Endodermal cell (in vitro differentiated cells): ENCODE results near the gene PDE3A. TPM values are rescaled to one million over a fixed set of nuclear protein-coding genes. Genes with fewer than 3 reads are reported as not detected.

ENCODE experiments used
- DNase-seq: peaks from one replicate; pipeline ENCODE4 v3.0.0-alpha.2; 2017
- H3K27ac ChIP-seq: 2 replicates; pipeline ENCODE4 v1.5.1; 2013; ENCODE audit warnings: mild to moderate bottlenecking, low read depth, low read length, moderate library complexity
- H3K27me3 ChIP-seq: 2 replicates; pipeline ENCODE4 v1.6.1; 2013; ENCODE audit warnings: mild to moderate bottlenecking, low read length, moderate library complexity; ENCODE audit not compliant: insufficient read depth, control insufficient read depth, poor library complexity, severe bottlenecking
- H3K36me3 ChIP-seq: 2 replicates; pipeline ENCODE4 v1.7.0; 2013; ENCODE audit warnings: mild to moderate bottlenecking, low read length, moderate library complexity; ENCODE audit not compliant: control insufficient read depth, insufficient read depth
- H3K4me1 ChIP-seq: one replicate; pipeline ENCODE4 v1.7.0; 2013; ENCODE audit warnings: low read length; ENCODE audit not compliant: control insufficient read depth, insufficient read depth
- H3K4me3 ChIP-seq: 2 replicates; pipeline ENCODE4 v1.5.1; 2013; ENCODE audit warnings: mild to moderate bottlenecking, low read length, moderate library complexity
- H3K9ac ChIP-seq: 2 replicates; pipeline ENCODE4 v1.6.1; 2013; ENCODE audit warnings: mild to moderate bottlenecking, low read length, moderate library complexity; ENCODE audit not compliant: poor library complexity, severe bottlenecking; ENCODE audit errors: extremely low read depth
- H3K9me3 ChIP-seq: 2 replicates; pipeline ENCODE4 v1.6.1; 2013; ENCODE audit warnings: mild to moderate bottlenecking, low read length, moderate library complexity; ENCODE audit not compliant: control insufficient read depth
- H3K27ac Mint-ChIP-seq: 2 replicates; pipeline ENCODE4 v1.8.0; 2020; ENCODE audit warnings: mixed read lengths
- H3K27me3 Mint-ChIP-seq: 2 replicates; pipeline ENCODE4 v1.8.0; 2021; ENCODE audit warnings: mild to moderate bottlenecking, mixed read lengths; ENCODE audit not compliant: insufficient read depth
- H3K36me3 Mint-ChIP-seq: 2 replicates; pipeline ENCODE4 v1.8.0; 2020; ENCODE audit warnings: low read depth, mixed read lengths
- H3K4me1 Mint-ChIP-seq: 2 replicates; pipeline ENCODE4 v1.8.0; 2020; ENCODE audit warnings: mixed read lengths
- H3K4me3 Mint-ChIP-seq: 2 replicates; pipeline ENCODE4 v1.8.0; 2020; ENCODE audit warnings: mild to moderate bottlenecking, moderate library complexity, mixed read lengths
- H3K9me3 Mint-ChIP-seq: 2 replicates; pipeline ENCODE4 v1.8.0; 2020; ENCODE audit warnings: mild to moderate bottlenecking, mixed read lengths
- CTCF ChIP-seq: fragments of 200-600 bp; sonication (generic); conservative IDR thresholded peaks from 2 replicates; pipeline ENCODE4 v1.5.0; 2021; ENCODE audit warnings: antibody characterized with exemption, mild to moderate bottlenecking
- WGBS, 2 experiments: methylation state at CpG; one replicate each; pipeline versions ENCODE4 v1.1.5 to v1.1.7; 2013; ENCODE audit warnings: missing lambda C conversion rate in 2 of 2, mixed read lengths in 1 of 2; ENCODE audit not compliant: insufficient coverage in 1 of 2, insufficient read length in 1 of 2; 5-methylcytosine and 5-hydroxymethylcytosine counted together
- total RNA-seq, 2 donors: library from RNA; stranded (reverse); fragmentation: NEBNext Ultra II Directional in 1 of 2; extraction: Animal tissue kit (Norgen Biotek cat#: 25700) in 1 of 2; gene quantifications; 2 replicates in 1 of 2; 3 replicates in 1 of 2; pipeline ENCODE4 v1.2.1, GENCODE V29; 2021

PDE3A gene
- total RNA-seq, 2 donors from 2014 or later: 0.62 to 1.8 TPM

- Histone ChIP-seq H3K27me3 (no peaks in the 10 kb centered on the region), H3K4me1 (no peaks in the 10 kb centered on the region), H3K36me3 (no peaks in the 10 kb centered on the region), H3K9me3 (no peaks in the 10 kb centered on the region), H3K9ac (no peak overlapping the region), H3K27ac (no peak overlapping the region), H3K4me3 (no peak overlapping the region)
- no peak overlapping the region for H3K4me3 Mint-ChIP-seq
- DNase-seq: no peak
- H3K27ac Mint-ChIP-seq: no peak overlapping the region
- no peaks in the 10 kb centered on the region for H3K27me3 Mint-ChIP-seq
- H3K36me3 Mint-ChIP-seq: no peaks in the 10 kb centered on the region
- TF ChIP-seq CTCF: no peak
- H3K9me3 Mint-ChIP-seq: no peaks in the 10 kb centered on the region
- peaks cover 4% of the 10 kb centered on the region for H3K4me1 Mint-ChIP-seq
- 90% methylated on average over 2 of the region's 3 CpGs; no CpG with 5 or more reads in 1 of the 2 experiments for WGBS, 2 experiments
Measured at GRCh38 chr12:20497707-20498106, 129.4 kb downstream of the PDE3A start.

GRCh38 chr12:20501958-20502357 lies 133.6 kb downstream of the PDE3A start:
- WGBS, 2 experiments: 88% methylated on average over 1 of the region's 2 CpGs; no CpG with 5 or more reads in 1 of the 2 experiments
- Histone ChIP-seq H3K27me3 (no peaks in the 10 kb centered on the region), H3K27ac (no peak overlapping the region), H3K9me3 (no peaks in the 10 kb centered on the region), H3K9ac (no peak overlapping the region), H3K4me1 (no peaks in the 10 kb centered on the region), H3K4me3 (no peak overlapping the region), H3K36me3 (no peaks in the 10 kb centered on the region)
- TF ChIP-seq CTCF: no peak
- no peak overlapping the region for H3K4me3 Mint-ChIP-seq
- H3K9me3 Mint-ChIP-seq: no peaks in the 10 kb centered on the region
- H3K27me3 Mint-ChIP-seq: no peaks in the 10 kb centered on the region
- H3K36me3 Mint-ChIP-seq: no peaks in the 10 kb centered on the region
- no peak overlapping the region for H3K27ac Mint-ChIP-seq
- peaks cover 4% of the 10 kb centered on the region for H3K4me1 Mint-ChIP-seq
- no peak for DNase-seq

GRCh38 chr12:20503858-20504257 lies 135.5 kb downstream of the PDE3A start:
- Mint-ChIP-seq H3K4me3 (no peak overlapping the region), H3K4me1 (peaks cover 4% of the 10 kb centered on the region), H3K27ac (no peak overlapping the region), H3K9me3 (no peaks in the 10 kb centered on the region), H3K27me3 (no peaks in the 10 kb centered on the region), H3K36me3 (no peaks in the 10 kb centered on the region)
- no peak for TF ChIP-seq CTCF
- Histone ChIP-seq H3K27me3 (no peaks in the 10 kb centered on the region), H3K36me3 (no peaks in the 10 kb centered on the region), H3K27ac (no peak overlapping the region), H3K9ac (no peak overlapping the region), H3K9me3 (no peaks in the 10 kb centered on the region), H3K4me3 (no peak overlapping the region), H3K4me1 (no peaks in the 10 kb centered on the region)
- 86 to 100% methylated on average over 1 of the region's 1 CpG for WGBS, 2 experiments
- no peak for DNase-seq
